LNCaP clone FGC (cell line): ENCODE measurements around the gene JOSD2.

Source experiments
- DNase-seq: peaks from one replicate; pipeline ENCODE4 v3.0.0-alpha.2; 2011; ENCODE audit warnings: low read depth
- H3K4me3 ChIP-seq: 2 replicates; pipeline ENCODE4 v1.5.1; 2011; ENCODE audit warnings: mild to moderate bottlenecking, low read depth, low read length, control low read depth
- CTCF ChIP-seq: IDR thresholded peaks from 2 replicates; pipeline ENCODE4 v1.5.1; 2012; ENCODE audit warnings: mild to moderate bottlenecking; ENCODE audit not compliant: control insufficient read depth, insufficient read depth; ENCODE audit errors: extremely low read depth

The JOSD2 gene

GRCh38 chr19:50495020-50495531 lies 15.9 kb downstream of the JOSD2 start:
- no peak overlapping the region for H3K4me3 ChIP-seq
- no peak for DNase-seq
- TF ChIP-seq CTCF, result no peak

GRCh38 chr19:50494186-50495019 lies 16.6 kb downstream of the JOSD2 start:
- no peak for TF ChIP-seq CTCF
- no peak overlapping the region for H3K4me3 ChIP-seq
- no peak for DNase-seq

- DNase-seq, result no peak
- H3K4me3 ChIP-seq, result no peak overlapping the region
- no peak for TF ChIP-seq CTCF
Measured at GRCh38 chr19:50493171-50493570, 17.8 kb downstream of the JOSD2 start.

DNA sequence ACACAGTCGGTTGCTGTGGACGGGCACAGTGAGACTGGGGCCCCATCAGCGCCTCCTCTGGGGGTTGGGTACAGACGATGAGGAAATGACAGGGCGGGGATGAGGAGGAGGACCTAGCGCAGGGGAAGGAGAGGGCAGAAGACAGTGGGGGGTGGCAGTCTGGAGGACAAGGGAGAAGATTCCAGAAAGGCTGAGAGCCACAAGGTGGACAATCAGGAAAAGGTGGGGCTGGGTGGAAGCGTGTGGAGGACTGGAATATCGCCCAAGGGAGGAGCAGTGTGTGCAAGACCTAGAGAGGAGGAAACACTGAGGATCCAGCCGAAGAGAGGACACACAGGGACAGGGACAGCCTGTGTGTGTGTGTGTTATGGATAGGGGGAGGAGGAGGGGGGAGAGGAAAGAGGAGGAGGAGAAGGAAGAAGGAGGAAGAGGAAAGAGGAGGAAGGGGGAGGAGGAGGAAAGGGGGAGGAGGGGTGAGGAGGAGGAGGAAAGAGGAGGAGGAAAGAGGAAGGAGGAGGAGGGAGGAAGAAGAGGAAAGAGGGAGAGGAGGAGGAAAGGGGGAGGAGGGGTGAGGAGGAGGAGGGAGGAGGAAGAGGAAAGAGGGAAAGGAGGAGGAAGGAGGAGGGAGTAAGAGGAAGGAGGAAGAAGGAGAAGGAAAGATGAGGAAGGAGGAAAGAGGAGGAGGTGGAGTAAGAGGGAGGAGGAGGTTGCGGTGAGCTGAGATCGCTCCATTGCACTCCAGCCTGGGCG lies 18.5 kb downstream of the JOSD2 start:
- no peak overlapping the region for H3K4me3 ChIP-seq
- DNase-seq, result peak; percentile 11
- no peak for TF ChIP-seq CTCF

GRCh38 chr19:50490991-50491472 lies 20.0 kb downstream of the JOSD2 start:
- no peak overlapping the region for H3K4me3 ChIP-seq
- DNase-seq, result no peak
- no peak for TF ChIP-seq CTCF

- H3K4me3 ChIP-seq, result no peak overlapping the region
- no peak for DNase-seq
- TF ChIP-seq CTCF, result no peak
Measured at GRCh38 chr19:50490411-50490811, 20.6 kb downstream of the JOSD2 start.
